ENCODE data around the gene FN1. TPM values are rescaled to one million over a fixed set of nuclear protein-coding genes. Genes with fewer than 3 reads are reported as not detected.

FN1 gene
- 10 to 100 TPM; 27.4 to 53.7 TPM for total RNA-seq

DNA sequence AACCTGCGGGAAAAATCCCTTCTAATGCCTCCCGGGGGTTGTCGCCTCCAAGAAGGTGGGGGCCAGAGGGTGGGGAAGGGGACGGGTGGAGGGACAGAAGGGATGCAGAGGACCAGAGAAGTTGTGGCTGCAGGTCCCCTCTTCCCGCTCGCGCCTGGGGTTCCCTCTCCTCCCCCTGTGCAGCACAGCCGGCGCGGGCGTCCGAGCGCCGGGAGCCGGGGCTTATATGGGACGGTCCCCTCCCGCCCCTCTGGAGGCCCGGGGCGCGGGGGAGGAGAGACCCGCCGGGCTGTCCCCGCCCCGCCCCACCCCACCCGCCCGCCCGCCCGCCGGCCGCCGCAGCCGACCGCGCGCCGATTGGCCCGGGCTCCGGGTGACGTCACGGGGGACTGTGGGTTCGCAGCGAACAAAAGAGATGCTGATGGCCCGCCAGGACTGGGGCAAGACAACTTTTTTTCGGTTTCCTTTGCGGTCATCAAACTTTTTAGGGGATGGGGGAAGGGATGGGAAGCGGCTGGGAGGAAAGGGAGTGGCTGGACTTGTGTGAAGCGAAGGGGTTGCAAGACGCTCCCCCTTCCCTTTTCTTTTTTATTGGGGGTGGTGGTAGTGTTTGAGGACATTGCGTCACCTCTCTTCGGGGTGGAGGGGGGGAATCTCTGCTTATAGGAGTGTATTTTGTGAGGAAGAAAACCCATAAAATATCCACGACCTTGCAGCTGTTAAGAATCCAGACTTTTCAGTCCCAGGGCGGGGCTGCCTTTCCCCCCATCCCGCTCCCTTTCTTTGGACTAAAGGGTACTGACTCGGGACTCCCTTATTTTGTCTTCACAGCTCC, at the start of gene FN1:
Gene FN1, minus strand, starts transcription at position 199 of the 835 bp plus-strand sequence. CDS start 266 bp downstream, outside the sequence.
- intact Hi-C loops (cut with DNase I): no loop called here

GRCh38 chr2:215485032-215485431, 49.2 kb upstream of the FN1 start:
- Histone ChIP-seq H3K27me3 (no peaks in the 10 kb centered on the region), H3K36me3 (replicated peaks in 1 of 2; ENCODE audit: insufficient read depth in 1 of 2, low read depth in 2 of 2) (no peaks in the 10 kb centered on the region), H3K4me3 (no peak overlapping the region), H3K4me1 (no peaks in the 10 kb centered on the region), H3K27ac (no peak overlapping the region), H3K9me3 (no peaks in the 10 kb centered on the region)
- TF ChIP-seq POLR2A (IDR thresholded peaks at IDR 0.05) (no peak), CTCF (IDR thresholded peaks at IDR 0.05) (no peak)
- DNase-seq (no peak), ATAC-seq (no peak)
- intact Hi-C loops (cut with DNase I): no loop called here

More for the DNA sequence above, at the start of gene FN1:
- WGBS, 2 donors: 1% methylated on average over 21 to 35 of the region's 54 CpGs
- ATAC-seq (peak; percentile 85), DNase-seq (peak; percentile 74 to 78 (median 76))
- no peaks in the 10 kb centered on the region for H3K9me3 ChIP-seq
- H3K36me3 ChIP-seq (replicated peaks in 1 of 2; ENCODE audit: insufficient read depth in 1 of 2, low read depth in 2 of 2): no peaks in the 10 kb centered on the region
- peaks cover 18% of the 10 kb centered on the region for H3K4me1 ChIP-seq
- TF ChIP-seq CTCF (IDR thresholded peaks at IDR 0.05): no peak
- peak in 2 of 3 donors; percentile 38 to 47 for TF ChIP-seq POLR2A (IDR thresholded peaks at IDR 0.05)
- peak within 1 kb of the TSS; percentile 8 to 28 for H3K4me3 ChIP-seq
- no peaks in the 10 kb centered on the region for H3K27me3 ChIP-seq
- peak within 1 kb of the TSS; percentile 1 to 42 (median 30) for H3K27ac ChIP-seq

GRCh38 chr2:215484570-215484969, 48.7 kb upstream of the FN1 start:
- H3K27ac ChIP-seq: no peak overlapping the region
- no peak for TF ChIP-seq CTCF (IDR thresholded peaks at IDR 0.05)
- TF ChIP-seq POLR2A (IDR thresholded peaks at IDR 0.05): no peak
- no peaks in the 10 kb centered on the region for H3K36me3 ChIP-seq (replicated peaks in 1 of 2; ENCODE audit: insufficient read depth in 1 of 2, low read depth in 2 of 2)
- H3K27me3 ChIP-seq: no peaks in the 10 kb centered on the region
- DNase-seq (no peak), ATAC-seq (no peak)
- H3K4me3 ChIP-seq: no peak overlapping the region
- intact Hi-C loops (cut with DNase I): no loop called here
- 66 to 67% methylated on average over 2 of the region's 2 CpGs for WGBS, 2 donors
- H3K4me1 ChIP-seq: no peaks in the 10 kb centered on the region
- H3K9me3 ChIP-seq: no peaks in the 10 kb centered on the region

DNA sequence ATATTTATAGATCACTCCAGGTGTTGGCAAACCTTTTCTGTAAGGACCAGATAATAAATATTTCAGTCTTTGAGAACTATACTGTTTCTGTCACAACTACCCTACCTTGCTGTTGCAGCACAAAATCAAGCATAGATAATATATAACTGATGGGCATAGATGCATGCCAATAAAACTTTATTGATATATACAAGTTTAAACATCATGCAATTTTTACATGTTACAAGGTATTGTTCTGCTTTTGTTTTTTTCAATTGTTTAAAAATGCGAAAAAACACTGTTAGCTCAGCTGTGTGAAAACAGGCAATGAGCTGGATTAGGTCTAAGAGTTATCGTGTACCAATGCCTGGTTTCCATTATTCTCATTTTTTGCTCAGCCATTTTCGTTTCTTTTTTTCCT, 47.6 kb upstream of the FN1 start:
- no peak for DNase-seq
- no peaks in the 10 kb centered on the region for H3K27me3 ChIP-seq
- no peak overlapping the region for H3K27ac ChIP-seq
- no peaks in the 10 kb centered on the region for H3K9me3 ChIP-seq
- intact Hi-C loops (cut with DNase I): no loop called here
- WGBS, 2 donors: 74 to 77% methylated on average over 3 of the region's 3 CpGs
- TF ChIP-seq POLR2A (IDR thresholded peaks at IDR 0.05): no peak
- no peak for TF ChIP-seq CTCF (IDR thresholded peaks at IDR 0.05)
- H3K36me3 ChIP-seq (replicated peaks in 1 of 2; ENCODE audit: insufficient read depth in 1 of 2, low read depth in 2 of 2): no peaks in the 10 kb centered on the region
- no peak for ATAC-seq
- no peaks in the 10 kb centered on the region for H3K4me1 ChIP-seq
- H3K4me3 ChIP-seq: no peak overlapping the region

All from body of pancreas (tissue), 4 donors.